Immature natural killer cell (primary cell): ENCODE measurements around the gene HIF3A. TPM values are rescaled to one million over a fixed set of nuclear protein-coding genes. Genes with fewer than 3 reads are reported as not detected.
A peak's percentile ranks its signal among the peaks of the same experiment; 100 is the strongest.
"Not testable (repeated sequence)": the region's sequence is repeated elsewhere in the genome, so short reads cannot be mapped to it uniquely, and the experiment has no call there.

Source experiments
- DNase-seq, 3 donors: peaks; one replicate each; pipeline ENCODE4 v3.0.0; 2022; ENCODE audit warnings: mixed read lengths in 1 of 3
- H3K27ac Mint-ChIP-seq, 6 donors: one replicate each; pipeline ENCODE4 v1.8.0; 2020; ENCODE audit warnings: mixed read lengths in 6 of 6, mild to moderate bottlenecking in 5 of 6, inconsistent platforms in 4 of 6, moderate library complexity in 3 of 6
- H3K27me3 Mint-ChIP-seq, 3 donors: one replicate each; pipeline ENCODE4 v1.8.0; 2020 to 2021; ENCODE audit warnings: low read depth in 3 of 3, mild to moderate bottlenecking in 3 of 3, mixed read lengths in 3 of 3, moderate library complexity in 3 of 3, inconsistent platforms in 1 of 3
- H3K36me3 Mint-ChIP-seq, 3 donors: one replicate each; pipeline ENCODE4 v1.8.0; 2020; ENCODE audit warnings: mixed read lengths in 3 of 3, inconsistent platforms in 2 of 3, mild to moderate bottlenecking in 2 of 3
- H3K4me1 Mint-ChIP-seq, 2 donors: one replicate each; pipeline ENCODE4 v1.8.0; 2020; ENCODE audit warnings: inconsistent platforms in 2 of 2, mild to moderate bottlenecking in 2 of 2, mixed read lengths in 2 of 2, moderate library complexity in 1 of 2
- H3K4me3 Mint-ChIP-seq, 5 donors: one replicate each; pipeline ENCODE4 v1.8.0; 2020; ENCODE audit warnings: mild to moderate bottlenecking in 5 of 5, mixed read lengths in 5 of 5, inconsistent platforms in 3 of 5, moderate library complexity in 3 of 5
- H3K9me3 Mint-ChIP-seq, 6 donors: one replicate each; pipeline ENCODE4 v1.8.0; 2020; ENCODE audit warnings: mild to moderate bottlenecking in 6 of 6, mixed read lengths in 6 of 6, inconsistent platforms in 4 of 6, moderate library complexity in 3 of 6
- polyA plus RNA-seq, 3 donors: library from polyadenylated mRNA; unstranded; fragments of 300-500 nt; fragmentation: Illumina TruSeq; gene quantifications; one replicate each; pipeline ENCODE4 v1.2.3, GENCODE V29; 2021

The HIF3A gene
- polyA plus RNA-seq, 3 donors from 2014 or later: not detected

DNA sequence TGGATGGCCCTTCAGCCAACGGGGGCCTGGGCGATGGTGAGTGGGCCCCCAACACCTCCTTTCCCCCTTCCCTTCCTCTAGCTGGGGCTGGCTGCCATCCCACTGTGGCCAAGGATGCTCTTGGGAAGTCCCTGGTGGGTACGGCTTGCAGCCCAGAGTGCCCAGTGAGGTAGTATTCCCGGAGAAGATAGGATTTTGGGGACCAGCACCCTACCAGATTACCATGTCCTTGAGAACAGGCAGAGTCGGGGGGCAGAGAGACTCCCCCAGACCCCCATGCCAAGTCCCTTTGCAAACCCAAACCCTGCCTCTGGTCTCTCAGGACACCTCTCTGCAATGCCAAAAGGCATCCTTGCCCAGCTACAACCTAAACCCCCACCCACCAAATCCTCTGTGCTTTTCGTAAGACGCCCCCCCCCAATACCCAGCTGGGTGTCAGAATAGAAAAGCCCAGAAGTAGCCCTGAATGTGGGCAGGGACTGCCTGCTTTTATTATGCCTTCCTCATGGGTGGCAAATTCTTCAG lies 1.7 kb downstream of the HIF3A start:
- no peaks in the 10 kb centered on the region for H3K4me1 Mint-ChIP-seq
- H3K9me3 Mint-ChIP-seq: peaks cover 0 to 1% (median 0%) of the 10 kb centered on the region in 6 donors
- H3K36me3 Mint-ChIP-seq: peaks cover 0 to 3% (median 0%) of the 10 kb centered on the region in 3 donors
- H3K27ac Mint-ChIP-seq: no peak overlapping the region
- no peak overlapping the region for H3K4me3 Mint-ChIP-seq
- no peak for DNase-seq
- H3K27me3 Mint-ChIP-seq: peaks cover 8 to 17% (median 10%) of the 10 kb centered on the region in 3 donors

DNA sequence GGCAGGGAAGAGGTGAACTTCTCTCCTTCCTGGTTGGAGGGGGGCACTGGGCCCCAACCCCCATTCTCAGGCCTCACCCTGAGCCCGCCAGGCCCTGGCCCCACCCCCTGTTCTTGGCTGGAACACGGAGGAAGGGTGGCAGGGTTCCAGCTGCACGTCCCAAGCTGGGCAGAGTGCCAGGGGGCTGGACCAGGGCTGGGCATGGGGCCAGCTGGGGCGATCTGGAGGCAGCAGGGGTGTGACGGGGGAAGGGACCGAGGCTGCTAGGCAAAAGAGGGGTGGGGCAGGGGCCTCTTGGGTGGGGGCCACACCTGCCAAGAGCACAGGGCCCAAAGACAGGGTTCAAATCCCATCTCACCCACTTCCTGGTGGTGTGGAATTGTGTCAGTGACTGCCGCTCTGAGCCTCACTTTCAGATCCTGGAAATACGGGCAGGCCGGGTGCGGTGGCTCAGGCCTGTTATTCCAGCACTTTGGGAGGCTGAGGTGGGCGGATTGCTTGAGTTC lies 2.2 kb downstream of the HIF3A start:
- Mint-ChIP-seq H3K4me3 (no peak overlapping the region), H3K4me1 (no peaks in the 10 kb centered on the region), H3K9me3 (peaks cover 0 to 1% (median 0%) of the 10 kb centered on the region in 6 donors), H3K36me3 (peaks cover 0 to 3% (median 0%) of the 10 kb centered on the region in 3 donors), H3K27me3 (peaks cover 8 to 17% (median 10%) of the 10 kb centered on the region in 3 donors), H3K27ac (no peak overlapping the region)
- no peak for DNase-seq

DNA sequence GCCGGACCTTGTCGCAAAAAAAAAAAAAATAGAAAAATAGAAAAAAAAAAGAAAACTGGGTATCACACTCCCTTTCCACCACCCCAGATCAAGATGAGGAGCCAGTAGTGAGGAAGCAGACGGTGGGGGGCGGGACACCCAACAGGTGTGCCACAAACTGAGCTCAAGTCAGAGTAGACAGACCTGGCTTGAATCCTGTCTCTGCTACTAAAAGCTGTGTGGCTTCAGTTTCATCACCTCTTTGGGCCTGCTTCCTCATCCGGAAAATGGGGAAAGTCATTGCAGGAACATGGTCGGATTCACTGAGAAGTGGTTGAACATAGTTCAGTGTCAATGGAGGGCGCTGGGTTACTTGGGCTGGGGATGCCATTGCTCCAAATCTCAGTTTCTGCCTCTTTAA lies 2.9 kb downstream of the HIF3A start:
- Mint-ChIP-seq H3K9me3 (peaks cover 0 to 1% (median 0%) of the 10 kb centered on the region in 6 donors), H3K27me3 (peaks cover 6 to 19% (median 8%) of the 10 kb centered on the region in 3 donors), H3K4me1 (no peaks in the 10 kb centered on the region), H3K36me3 (peaks cover 0 to 3% (median 0%) of the 10 kb centered on the region in 3 donors), H3K4me3 (no peak overlapping the region), H3K27ac (no peak overlapping the region)
- DNase-seq: no peak

DNA sequence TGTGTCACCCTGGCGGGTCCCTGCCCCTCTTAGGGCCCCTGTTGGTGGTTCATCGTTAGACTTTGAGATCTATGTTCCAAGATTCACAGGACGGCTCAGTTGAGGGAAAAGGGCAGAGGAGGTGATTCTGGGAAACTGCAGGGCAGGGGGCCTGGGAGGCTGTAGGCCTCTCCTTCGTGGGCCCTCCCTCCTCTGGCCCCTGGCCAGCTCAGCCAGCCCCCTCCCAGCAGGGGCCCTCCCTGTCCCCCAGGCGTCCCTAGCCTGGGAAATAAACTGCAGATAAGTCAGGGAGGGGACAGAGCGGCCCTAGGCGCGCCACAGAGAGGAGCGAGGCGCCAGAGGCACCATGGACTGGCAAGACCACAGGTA lies 6.5 kb downstream of the HIF3A start:
- Mint-ChIP-seq H3K36me3 (peaks cover 0 to 5% (median 0%) of the 10 kb centered on the region in 3 donors), H3K4me1 (no peaks in the 10 kb centered on the region), H3K27ac (no peak overlapping the region), H3K9me3 (peaks cover 0 to 6% (median 5%) of the 10 kb centered on the region in 6 donors), H3K27me3 (peaks cover 0 to 11% (median 6%) of the 10 kb centered on the region in 3 donors), H3K4me3 (no peak overlapping the region)
- DNase-seq: no peak

DNA sequence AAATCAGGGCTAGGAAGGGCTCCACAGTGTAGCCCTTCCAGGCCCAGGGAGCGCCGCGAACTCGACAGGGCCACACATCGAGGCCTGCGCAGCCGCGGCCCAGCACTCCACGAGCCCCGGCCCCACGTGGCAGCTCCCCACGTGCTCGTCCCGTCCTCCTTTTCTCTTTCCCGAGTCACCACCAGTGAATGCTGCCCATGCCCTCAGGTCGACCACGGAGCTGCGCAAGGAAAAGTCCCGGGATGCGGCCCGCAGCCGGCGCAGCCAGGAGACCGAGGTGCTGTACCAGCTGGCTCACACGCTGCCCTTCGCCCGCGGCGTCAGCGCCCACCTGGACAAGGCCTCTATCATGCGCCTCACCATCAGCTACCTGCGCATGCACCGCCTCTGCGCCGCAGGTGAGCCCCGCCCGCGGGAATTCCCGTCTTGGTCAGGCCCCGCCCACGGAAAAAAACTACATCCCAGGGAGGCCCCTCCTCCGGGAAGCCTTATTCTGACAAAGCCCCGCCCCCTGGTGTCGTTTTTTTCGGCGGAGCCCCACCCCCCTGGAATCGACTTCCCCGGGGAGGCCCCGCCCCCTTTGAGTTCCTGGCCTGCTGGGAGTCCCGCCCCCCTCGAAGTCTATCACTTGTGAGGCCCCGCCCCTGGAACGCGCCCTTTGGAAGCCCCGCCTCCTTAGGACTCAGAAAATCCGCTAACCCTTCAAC lies 7.0 kb downstream of the HIF3A start:
- H3K4me3 Mint-ChIP-seq: no peak overlapping the region
- H3K9me3 Mint-ChIP-seq: peaks cover 0 to 5% (median 5%) of the 10 kb centered on the region in 6 donors

DNA sequence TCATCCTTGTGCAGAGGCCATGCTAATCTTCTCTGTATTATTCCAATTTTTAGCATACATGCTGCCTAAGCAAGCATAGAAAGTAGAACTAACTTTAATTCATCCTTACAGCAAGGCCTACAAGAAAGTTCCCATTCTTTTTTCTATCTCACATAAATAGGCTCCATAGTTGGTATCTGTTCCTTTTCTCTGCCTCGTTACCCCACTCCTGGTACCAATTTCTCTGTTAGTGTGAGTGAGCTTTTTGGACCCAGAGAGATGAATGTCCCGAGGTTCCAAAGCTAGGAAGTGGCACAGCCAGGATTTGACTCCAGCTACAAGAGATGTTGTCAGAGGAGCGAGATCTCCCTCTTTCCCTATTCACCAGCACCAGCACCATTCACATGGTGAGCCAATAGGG lies 9.7 kb downstream of the HIF3A start:
- no peaks in the 10 kb centered on the region for H3K4me1 Mint-ChIP-seq
- no peak for DNase-seq
- no peak overlapping the region for H3K4me3 Mint-ChIP-seq
- H3K9me3 Mint-ChIP-seq: peaks cover 0 to 5% (median 5%) of the 10 kb centered on the region in 6 donors
- peaks cover 0 to 4% (median 2%) of the 10 kb centered on the region in 3 donors for H3K27me3 Mint-ChIP-seq
- H3K36me3 Mint-ChIP-seq: peaks cover 0 to 5% (median 0%) of the 10 kb centered on the region in 3 donors
- no peak overlapping the region for H3K27ac Mint-ChIP-seq

More for the DNA sequence above, 7.0 kb downstream of the HIF3A start:
- no peak overlapping the region for H3K27ac Mint-ChIP-seq
- H3K27me3 Mint-ChIP-seq: peaks cover 0 to 10% (median 3%) of the 10 kb centered on the region in 3 donors
- no peak for DNase-seq
- H3K4me1 Mint-ChIP-seq: no peaks in the 10 kb centered on the region
- H3K36me3 Mint-ChIP-seq: peaks cover 0 to 5% (median 0%) of the 10 kb centered on the region in 3 donors

DNA sequence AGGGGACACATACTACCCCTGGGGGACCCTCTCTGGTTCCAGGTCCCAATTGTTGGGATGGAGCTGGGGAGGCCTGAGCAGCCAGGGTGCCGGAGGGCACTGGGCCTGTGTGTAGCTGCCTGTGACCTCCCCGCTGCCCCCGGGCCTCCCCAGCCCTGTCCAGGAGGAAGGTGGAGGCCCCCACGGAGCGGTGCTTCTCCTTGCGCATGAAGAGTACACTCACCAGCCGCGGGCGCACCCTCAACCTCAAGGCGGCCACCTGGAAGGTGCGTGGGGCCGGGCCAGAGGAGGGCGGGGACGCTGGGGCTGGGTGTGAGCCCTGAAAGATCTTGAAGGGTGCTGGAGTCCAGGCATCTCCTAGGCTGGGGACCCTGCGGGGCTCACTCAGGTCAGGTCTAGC lies 11.7 kb downstream of the HIF3A start:
- Mint-ChIP-seq H3K4me1 (no peaks in the 10 kb centered on the region), H3K36me3 (peaks cover 0 to 5% (median 0%) of the 10 kb centered on the region in 3 donors)
- DNase-seq: no peak

DNA sequence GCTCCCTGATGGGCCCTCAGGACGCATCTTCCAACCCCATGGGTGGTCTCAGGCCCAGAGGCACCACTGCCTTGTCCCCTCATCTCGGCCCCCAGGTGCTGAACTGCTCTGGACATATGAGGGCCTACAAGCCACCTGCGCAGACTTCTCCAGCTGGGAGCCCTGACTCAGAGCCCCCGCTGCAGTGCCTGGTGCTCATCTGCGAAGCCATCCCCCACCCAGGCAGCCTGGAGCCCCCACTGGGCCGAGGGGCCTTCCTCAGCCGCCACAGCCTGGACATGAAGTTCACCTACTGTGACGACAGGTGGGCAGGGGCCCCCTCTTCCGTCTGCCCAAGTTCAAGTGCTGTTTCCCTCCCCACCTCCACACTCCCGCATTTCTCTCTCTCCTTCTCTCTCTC lies 12.2 kb downstream of the HIF3A start:
- peaks cover 0 to 5% (median 0%) of the 10 kb centered on the region in 3 donors for H3K36me3 Mint-ChIP-seq
- DNase-seq: no peak
- no peaks in the 10 kb centered on the region for H3K4me1 Mint-ChIP-seq
- H3K27ac Mint-ChIP-seq: no peak overlapping the region
- peaks cover 2 to 6% (median 2%) of the 10 kb centered on the region in 3 donors for H3K27me3 Mint-ChIP-seq
- H3K9me3 Mint-ChIP-seq: peaks cover 0 to 5% (median 5%) of the 10 kb centered on the region in 6 donors
- no peak overlapping the region for H3K4me3 Mint-ChIP-seq

More for the DNA sequence above, 11.7 kb downstream of the HIF3A start:
- no peak overlapping the region for H3K4me3 Mint-ChIP-seq
- peaks cover 0 to 6% (median 2%) of the 10 kb centered on the region in 3 donors for H3K27me3 Mint-ChIP-seq
- no peak overlapping the region for H3K27ac Mint-ChIP-seq
- H3K9me3 Mint-ChIP-seq: peaks cover 0 to 5% (median 5%) of the 10 kb centered on the region in 6 donors

DNA sequence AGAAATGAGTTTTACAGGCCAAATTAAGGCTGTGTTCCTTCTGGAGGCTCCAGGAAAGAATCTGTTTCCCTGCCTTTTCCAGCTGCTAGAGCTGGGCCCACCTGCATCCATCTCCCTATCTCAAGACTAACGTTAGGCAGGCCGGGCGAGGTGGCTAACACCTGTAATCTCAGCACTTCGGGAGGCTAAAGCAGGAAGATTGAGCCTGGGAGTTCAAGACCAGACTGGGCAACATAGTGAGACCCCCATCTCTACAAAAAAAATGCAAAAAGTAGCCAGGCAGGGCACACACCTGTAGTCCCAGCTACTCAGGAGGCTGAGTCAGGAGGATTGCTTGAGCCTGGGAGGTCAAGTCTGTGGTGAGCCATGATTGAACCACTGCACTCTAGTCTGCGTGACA lies 14.6 kb downstream of the HIF3A start:
- Mint-ChIP-seq H3K27ac (no peak overlapping the region), H3K9me3 (peaks cover 0 to 5% (median 1%) of the 10 kb centered on the region in 6 donors), H3K4me3 (no peak overlapping the region)

DNA sequence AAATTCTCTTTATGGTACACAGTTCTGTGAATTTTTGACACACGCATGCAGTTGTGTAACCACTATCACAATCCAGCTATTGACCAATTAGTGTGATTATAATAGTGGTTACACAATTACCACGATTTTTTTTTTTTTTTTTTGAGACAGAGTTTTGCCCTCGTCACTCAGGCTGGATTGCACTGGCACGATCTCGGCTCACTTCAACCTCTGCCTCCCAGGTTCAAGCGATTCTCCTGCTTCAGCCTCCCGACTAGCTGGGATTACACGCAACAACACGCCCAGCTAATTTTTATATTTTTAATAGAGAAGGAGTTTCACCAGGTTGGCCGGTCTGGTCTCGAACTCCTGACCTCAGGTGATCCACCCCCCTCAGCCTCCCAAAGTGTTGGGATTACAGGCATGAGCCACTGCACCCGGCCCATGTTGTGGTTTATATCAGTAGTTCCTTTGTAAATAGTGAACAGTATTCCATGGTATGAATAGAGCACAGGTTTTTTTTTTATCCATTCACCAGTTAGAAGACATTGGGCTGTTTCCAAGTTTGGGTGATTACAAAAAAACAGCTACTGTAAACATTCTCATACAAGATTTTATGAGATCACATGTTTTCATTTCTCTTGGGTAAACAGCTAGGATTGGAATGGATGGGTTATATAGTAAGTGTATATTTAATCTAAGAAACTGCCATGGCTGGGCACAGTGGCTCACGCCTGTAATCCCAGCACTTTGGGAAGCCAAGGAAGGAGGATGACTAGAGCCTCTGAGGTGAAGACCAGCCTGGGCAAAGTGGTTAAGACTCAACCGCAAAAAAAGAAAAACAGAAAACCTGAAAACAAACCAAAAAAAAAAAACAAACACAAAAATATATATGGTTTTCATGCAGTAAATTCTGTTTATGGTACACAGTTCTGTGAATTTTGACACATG lies 17.0 kb downstream of the HIF3A start:
- not testable (repeated sequence) for H3K27me3 Mint-ChIP-seq, H3K4me3 Mint-ChIP-seq, H3K9me3 Mint-ChIP-seq, H3K4me1 Mint-ChIP-seq, DNase-seq, H3K36me3 Mint-ChIP-seq, H3K27ac Mint-ChIP-seq

More for the DNA sequence above, 14.6 kb downstream of the HIF3A start:
- H3K4me1 Mint-ChIP-seq: no peaks in the 10 kb centered on the region
- peaks cover 0 to 6% (median 2%) of the 10 kb centered on the region in 3 donors for H3K27me3 Mint-ChIP-seq
- DNase-seq: no peak
- peaks cover 0 to 5% (median 0%) of the 10 kb centered on the region in 3 donors for H3K36me3 Mint-ChIP-seq

DNA sequence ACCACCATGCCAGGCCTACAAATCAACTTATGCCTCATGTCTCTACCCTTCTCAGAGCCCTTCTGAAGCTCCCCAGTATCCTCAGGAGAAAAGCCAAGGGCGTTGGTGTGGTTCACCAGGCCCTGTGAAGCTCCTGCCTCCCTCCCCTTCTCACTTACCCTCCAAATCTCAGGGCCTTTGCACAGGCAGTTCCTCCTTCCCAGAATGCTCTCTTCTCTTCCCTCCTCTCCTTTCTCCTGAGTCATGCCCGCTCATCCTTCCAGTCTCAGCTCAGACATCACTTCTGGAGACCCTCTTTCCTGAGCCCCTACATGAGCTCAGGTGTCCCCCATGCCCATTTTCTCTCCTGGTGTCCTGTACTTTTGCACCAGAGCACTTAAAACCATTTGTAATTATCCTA lies 20.5 kb downstream of the HIF3A start:
- H3K4me3 Mint-ChIP-seq: no peak overlapping the region
- no peaks in the 10 kb centered on the region for H3K36me3 Mint-ChIP-seq
- H3K27me3 Mint-ChIP-seq: peaks cover 2 to 3% (median 3%) of the 10 kb centered on the region in 3 donors
- H3K9me3 Mint-ChIP-seq: no peaks in the 10 kb centered on the region
- H3K4me1 Mint-ChIP-seq: no peaks in the 10 kb centered on the region
- DNase-seq: no peak
- H3K27ac Mint-ChIP-seq: no peak overlapping the region

DNA sequence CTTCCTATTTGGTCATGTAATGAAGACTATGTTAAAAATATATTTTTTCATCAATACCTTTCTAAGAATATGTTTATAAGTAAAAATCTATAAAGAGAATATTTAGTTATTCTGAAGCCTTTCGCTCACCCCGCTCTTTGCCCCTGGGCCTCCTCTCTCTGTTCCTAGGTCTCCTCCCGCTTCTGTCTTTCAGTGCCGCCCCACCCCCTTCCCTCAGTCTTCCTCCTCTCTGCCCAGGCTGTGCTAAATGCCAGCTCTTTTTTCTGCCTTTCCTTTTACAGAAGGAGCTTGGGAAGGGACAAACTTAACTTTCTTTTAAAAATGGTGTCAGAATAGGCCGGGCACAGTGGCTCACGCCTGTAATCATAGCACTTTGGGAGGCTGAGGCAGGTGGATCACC lies 22.8 kb downstream of the HIF3A start:
- Mint-ChIP-seq H3K27me3 (peaks cover 0 to 3% (median 0%) of the 10 kb centered on the region in 3 donors), H3K9me3 (no peaks in the 10 kb centered on the region), H3K27ac (no peak overlapping the region), H3K36me3 (no peaks in the 10 kb centered on the region), H3K4me3 (no peak overlapping the region), H3K4me1 (no peaks in the 10 kb centered on the region)
- DNase-seq: no peak

DNA sequence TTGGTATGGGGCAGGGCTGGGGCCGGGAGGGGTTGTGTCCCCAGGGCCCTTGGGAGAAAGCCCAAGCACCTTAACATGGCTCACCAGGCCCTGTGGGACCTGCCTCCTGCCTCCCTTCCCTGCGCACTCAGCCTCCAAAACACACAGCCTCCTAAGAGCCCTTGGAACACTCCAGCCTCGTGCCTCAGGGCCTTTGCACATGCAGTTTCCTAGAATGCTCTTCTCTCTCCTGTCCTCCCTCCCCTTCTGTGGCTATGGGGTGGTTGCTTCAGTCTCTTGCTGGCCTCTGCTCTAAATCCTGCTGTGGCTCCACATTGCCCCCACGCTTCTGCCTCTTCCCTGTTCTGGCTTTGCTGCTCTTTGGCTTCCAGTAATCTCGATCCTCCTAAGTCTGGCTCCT lies 23.7 kb downstream of the HIF3A start:
- peaks cover 0 to 2% (median 2%) of the 10 kb centered on the region in 3 donors for H3K36me3 Mint-ChIP-seq
- peaks cover 0 to 4% (median 2%) of the 10 kb centered on the region in 6 donors for H3K9me3 Mint-ChIP-seq
- peak overlapping the region in 1 of 6 donors; percentile 38 for H3K27ac Mint-ChIP-seq
- DNase-seq: no peak
- H3K27me3 Mint-ChIP-seq: peaks cover 0 to 3% (median 3%) of the 10 kb centered on the region in 3 donors
- H3K4me1 Mint-ChIP-seq: no peaks in the 10 kb centered on the region
- no peak overlapping the region for H3K4me3 Mint-ChIP-seq
